DOHH2 (cell line): ENCODE data around the gene BAIAP2.
A peak's percentile ranks its signal among the peaks of the same experiment; 100 is the strongest.

Experiments used
- H3F3A ChIP-seq: fragments of 200-600 bp; sonication (generic), shearing (Covaris generic); 2 replicates; pipeline ENCODE4 v1.6.0; 2016; ENCODE audit warnings: antibody characterized with exemption, mild to moderate bottlenecking; ENCODE audit not compliant: control insufficient read depth, insufficient read depth
- H3K27ac ChIP-seq: fragments of 200-600 bp; sonication (generic); 2 replicates; pipeline ENCODE4 v1.5.1; 2014; ENCODE audit warnings: low read depth, mild to moderate bottlenecking, low read length, moderate library complexity
- H3K27me3 ChIP-seq: fragments of 200-600 bp; sonication (generic); 2 replicates; pipeline ENCODE4 v1.6.1; 2014; ENCODE audit warnings: mild to moderate bottlenecking, low read length, mixed read lengths; ENCODE audit not compliant: control insufficient read depth
- H3K36me3 ChIP-seq: fragments of 200-600 bp; sonication (generic); 2 replicates; pipeline ENCODE4 v1.6.1; 2014; ENCODE audit warnings: mild to moderate bottlenecking, low read length, moderate library complexity, mixed read lengths; ENCODE audit not compliant: control insufficient read depth
- H3K4me1 ChIP-seq: fragments of 200-600 bp; sonication (generic); 2 replicates; pipeline ENCODE4 v1.6.1; 2014; ENCODE audit warnings: mild to moderate bottlenecking, low read length, mixed read lengths; ENCODE audit not compliant: control insufficient read depth
- H3K4me2 ChIP-seq: fragments of 200-600 bp; sonication (generic); 2 replicates; pipeline ENCODE4 v1.6.0; 2014; ENCODE audit warnings: mild to moderate bottlenecking, low read length, moderate library complexity
- H3K4me3 ChIP-seq: fragments of 200-600 bp; sonication (generic); 2 replicates; pipeline ENCODE4 v1.5.1; 2014; ENCODE audit warnings: mild to moderate bottlenecking, low read length, mixed read lengths
- H3K79me2 ChIP-seq: fragments of 200-600 bp; sonication (generic); 2 replicates; pipeline ENCODE4 v1.6.1; 2014; ENCODE audit warnings: mild to moderate bottlenecking, low read length, mixed read lengths; ENCODE audit not compliant: control insufficient read depth
- H3K9me2 ChIP-seq: fragments of 200-600 bp; sonication (generic); replicated peaks from 2 replicates; pipeline ENCODE4 v1.6.1; 2014; ENCODE audit warnings: mild to moderate bottlenecking, low read length, mixed read lengths; ENCODE audit not compliant: control insufficient read depth
- H3K9me3 ChIP-seq: fragments of 200-600 bp; sonication (generic); 2 replicates; pipeline ENCODE4 v1.6.1; 2014; ENCODE audit warnings: antibody characterized with exemption, low read length, mixed read lengths; ENCODE audit not compliant: control insufficient read depth, insufficient read depth
- H4K20me1 ChIP-seq: fragments of 200-600 bp; sonication (generic); 2 replicates; pipeline ENCODE4 v1.6.0; 2014; ENCODE audit warnings: low read depth, mild to moderate bottlenecking, antibody characterized with exemption, low read length, moderate library complexity; ENCODE audit not compliant: control insufficient read depth, insufficient read depth
- EZH2phosphoT487 ChIP-seq: fragments of 200-600 bp; sonication (generic); IDR thresholded peaks from 2 replicates; pipeline ENCODE4 v1.6.1; 2017; ENCODE audit warnings: borderline replicate concordance, mild to moderate bottlenecking, antibody characterized with exemption, low read length, moderate library complexity, mixed read lengths
- TF ChIP-seq, protein P1 (sequence below): fragments of 200-600 bp; sonication (generic); IDR thresholded peaks from one replicate; pipeline ENCODE4 v1.5.1; 2014; ENCODE audit warnings: antibody characterized with exemption, mild to moderate bottlenecking, low read depth, low read length; ENCODE audit not compliant: poor library complexity, severe bottlenecking

Gene BAIAP2

GRCh38 chr17:81100668-81101067, 65.7 kb downstream of the BAIAP2 start:
- Histone ChIP-seq H3K9me2 (no peaks in the 10 kb centered on the region), H3K27ac (no peak overlapping the region), H3K9me3 (no peaks in the 10 kb centered on the region), H4K20me1 (no peaks in the 10 kb centered on the region), H3K79me2 (no peaks in the 10 kb centered on the region), H3F3A (no peaks in the 10 kb centered on the region), H3K27me3 (peaks cover 4% of the 10 kb centered on the region), H3K4me1 (no peaks in the 10 kb centered on the region), H3K4me3 (no peak overlapping the region), H3K36me3 (no peaks in the 10 kb centered on the region), H3K4me2 (no peak overlapping the region)
- TF ChIP-seq, protein P1, sequence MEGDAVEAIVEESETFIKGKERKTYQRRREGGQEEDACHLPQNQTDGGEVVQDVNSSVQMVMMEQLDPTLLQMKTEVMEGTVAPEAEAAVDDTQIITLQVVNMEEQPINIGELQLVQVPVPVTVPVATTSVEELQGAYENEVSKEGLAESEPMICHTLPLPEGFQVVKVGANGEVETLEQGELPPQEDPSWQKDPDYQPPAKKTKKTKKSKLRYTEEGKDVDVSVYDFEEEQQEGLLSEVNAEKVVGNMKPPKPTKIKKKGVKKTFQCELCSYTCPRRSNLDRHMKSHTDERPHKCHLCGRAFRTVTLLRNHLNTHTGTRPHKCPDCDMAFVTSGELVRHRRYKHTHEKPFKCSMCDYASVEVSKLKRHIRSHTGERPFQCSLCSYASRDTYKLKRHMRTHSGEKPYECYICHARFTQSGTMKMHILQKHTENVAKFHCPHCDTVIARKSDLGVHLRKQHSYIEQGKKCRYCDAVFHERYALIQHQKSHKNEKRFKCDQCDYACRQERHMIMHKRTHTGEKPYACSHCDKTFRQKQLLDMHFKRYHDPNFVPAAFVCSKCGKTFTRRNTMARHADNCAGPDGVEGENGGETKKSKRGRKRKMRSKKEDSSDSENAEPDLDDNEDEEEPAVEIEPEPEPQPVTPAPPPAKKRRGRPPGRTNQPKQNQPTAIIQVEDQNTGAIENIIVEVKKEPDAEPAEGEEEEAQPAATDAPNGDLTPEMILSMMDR, result no peak
- TF ChIP-seq EZH2phosphoT487, result no peak

DNA sequence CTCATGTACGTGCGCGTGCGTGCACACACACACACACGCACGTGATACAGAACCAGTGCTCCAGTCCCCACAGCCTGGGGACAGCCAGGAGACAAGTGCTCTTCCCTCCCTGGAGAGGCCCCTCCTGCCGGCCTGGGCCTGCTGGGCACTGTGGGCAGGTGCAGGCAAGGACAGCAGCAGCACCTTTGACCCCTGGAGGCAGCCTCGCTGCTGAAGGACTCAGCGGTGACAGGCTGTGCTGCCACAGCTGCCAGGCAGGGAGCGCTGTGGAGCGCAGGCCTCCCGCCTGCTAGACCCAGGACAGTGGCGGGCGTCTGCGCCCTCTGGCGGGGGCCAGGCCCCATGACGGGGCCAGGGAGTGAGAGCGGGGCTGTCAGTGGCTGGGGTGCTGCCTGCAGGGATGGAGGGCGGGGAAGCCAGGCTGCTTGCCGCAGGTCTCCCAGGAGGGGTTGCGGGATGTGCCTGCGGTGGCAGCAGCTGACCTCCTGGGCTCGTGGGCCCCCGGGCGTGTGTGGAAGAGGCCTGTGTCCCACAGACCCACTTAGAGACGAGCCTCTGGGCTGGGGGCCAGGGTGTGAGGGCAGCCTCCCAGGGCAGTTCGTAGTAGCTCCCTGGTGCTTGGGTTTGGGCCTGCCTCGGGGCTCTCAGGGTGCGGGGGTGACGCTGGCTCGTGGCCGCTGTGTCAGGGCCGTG, 66.8 kb downstream of the BAIAP2 start:
- Histone ChIP-seq H4K20me1 (no peaks in the 10 kb centered on the region), H3K4me2 (no peak overlapping the region), H3K9me2 (no peaks in the 10 kb centered on the region), H3K36me3 (no peaks in the 10 kb centered on the region), H3K27me3 (no peaks in the 10 kb centered on the region), H3K79me2 (no peaks in the 10 kb centered on the region), H3K4me3 (no peak overlapping the region), H3K9me3 (no peaks in the 10 kb centered on the region), H3F3A (no peaks in the 10 kb centered on the region), H3K27ac (no peak overlapping the region), H3K4me1 (no peaks in the 10 kb centered on the region)
- no peak for TF ChIP-seq EZH2phosphoT487
- TF ChIP-seq, protein P1, result peak; percentile 100

DNA sequence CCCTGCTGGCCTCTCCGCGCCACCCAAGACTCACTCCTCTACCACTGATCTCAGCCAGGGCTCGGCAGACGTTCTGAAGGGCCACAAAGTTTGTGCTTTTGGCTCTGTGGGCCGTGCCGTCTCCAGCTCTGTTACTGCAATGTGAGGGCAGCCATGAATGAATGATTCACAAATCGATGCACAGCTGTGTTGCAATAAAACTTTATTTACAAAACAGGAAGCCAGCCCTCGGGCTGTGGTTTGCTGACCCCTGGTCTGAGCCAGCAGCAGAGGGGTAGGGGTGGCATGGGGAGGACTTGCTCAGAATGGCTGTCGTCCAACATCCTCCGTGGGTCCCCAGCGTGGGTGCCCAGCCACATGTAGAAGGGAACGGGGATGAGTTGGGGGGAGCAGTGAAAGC, 67.4 kb downstream of the BAIAP2 start:
- no peaks in the 10 kb centered on the region for H3F3A ChIP-seq

More for the DNA sequence above, 67.4 kb downstream of the BAIAP2 start:
- Histone ChIP-seq H3K36me3 (no peaks in the 10 kb centered on the region), H3K27me3 (no peaks in the 10 kb centered on the region), H3K9me3 (no peaks in the 10 kb centered on the region), H3K79me2 (no peaks in the 10 kb centered on the region), H4K20me1 (no peaks in the 10 kb centered on the region), H3K4me3 (no peak overlapping the region), H3K4me1 (no peaks in the 10 kb centered on the region), H3K4me2 (no peak overlapping the region), H3K27ac (no peak overlapping the region), H3K9me2 (no peaks in the 10 kb centered on the region)
- no peak for TF ChIP-seq EZH2phosphoT487
- TF ChIP-seq, protein P1, result no peak
